HepG2 (cell line): ENCODE data around the gene GOT1. TPM values are rescaled to one million over a fixed set of nuclear protein-coding genes. Genes with fewer than 3 reads are reported as not detected.

Experiments used
- ARNTL ChIP-seq: sonication (generic); formaldehyde crosslinking; IDR thresholded peaks from 2 replicates; pipeline ENCODE4 v1.4.0; 2020; ENCODE audit warnings: mild to moderate bottlenecking, missing genetic modification reagents
- BCLAF1 ChIP-seq: fragments of 450-650 bp; IDR thresholded peaks from 2 replicates; pipeline ENCODE4 v1.6.1; 2017; ENCODE audit warnings: mild to moderate bottlenecking
- BRCA1 ChIP-seq: sonication (generic); formaldehyde crosslinking; IDR thresholded peaks from 2 replicates; pipeline ENCODE4 v1.4.0; 2020; ENCODE audit warnings: missing genetic modification reagents
- HOXA3 ChIP-seq: sonication (generic); formaldehyde crosslinking; IDR thresholded peaks from 2 replicates; pipeline ENCODE4 v1.5.0; 2020; ENCODE audit warnings: missing genetic modification reagents
- REST ChIP-seq, 2 experiments: IDR thresholded peaks; 2 replicates each; pipeline ENCODE4 v1.6.1; 2011 to 2012; ENCODE audit warnings: low read length in 2 of 2, borderline replicate concordance in 1 of 2, low read depth in 1 of 2, mild to moderate bottlenecking in 1 of 2, moderate library complexity in 1 of 2
- SALL1 ChIP-seq: sonication (generic); formaldehyde crosslinking; IDR thresholded peaks from 2 replicates; pipeline ENCODE4 v1.8.0; 2022; ENCODE audit warnings: mild to moderate bottlenecking, missing genetic modification reagents
- SATB2 ChIP-seq: sonication (generic); formaldehyde crosslinking; IDR thresholded peaks from 2 replicates; pipeline ENCODE4 v1.5.0; 2020; ENCODE audit warnings: missing genetic modification reagents
- SP2 ChIP-seq: sonication (generic); formaldehyde crosslinking; IDR thresholded peaks from 2 replicates; pipeline ENCODE4 v1.5.1; 2020; ENCODE audit warnings: mild to moderate bottlenecking, missing genetic modification reagents
- ZIK1 ChIP-seq: sonication (generic); formaldehyde crosslinking; IDR thresholded peaks from 2 replicates; pipeline ENCODE4 v1.5.0; 2020; ENCODE audit warnings: mild to moderate bottlenecking, low read depth, missing genetic modification reagents, borderline replicate concordance
- ZNF253 ChIP-seq: sonication (generic); formaldehyde crosslinking; IDR thresholded peaks from 2 replicates; pipeline ENCODE4 v1.8.0; 2022; ENCODE audit warnings: mild to moderate bottlenecking, missing genetic modification reagents, borderline replicate concordance
- ZNF30 ChIP-seq: sonication (generic); formaldehyde crosslinking; IDR thresholded peaks from 2 replicates; pipeline ENCODE4 v1.5.0; 2020; ENCODE audit warnings: mild to moderate bottlenecking, missing genetic modification reagents
- ZNF431 ChIP-seq: sonication (generic); formaldehyde crosslinking; IDR thresholded peaks from 2 replicates; pipeline ENCODE4 v1.9.0; 2022; ENCODE audit warnings: missing genetic modification reagents, low read depth, mild to moderate bottlenecking, borderline replicate concordance
- ZNF567 ChIP-seq: sonication (generic); formaldehyde crosslinking; IDR thresholded peaks from 2 replicates; pipeline ENCODE4 v1.8.1; 2023; ENCODE audit warnings: mild to moderate bottlenecking, missing genetic modification reagents, borderline replicate concordance
- polyA plus RNA-seq, 8 experiments: library from polyadenylated mRNA; depleted of rRNA in 3 of 8; stranded (reverse) in 7 of 8; unstranded in 1 of 8; fragments of >200 nt; fragmentation: Illumina TruSeq in 4 of 8; extraction: Trizol in 4 of 8; gene quantifications; 2 replicates each; pipeline versions ENCODE4 v1.2.1 to v1.2.3, GENCODE V29; 2011 to 2016; ENCODE audit warnings: low read depth in 4 of 8, missing spikeins in 1 of 8, mixed read lengths in 1 of 8; ENCODE audit not compliant: insufficient read depth in 1 of 8
- total RNA-seq, 5 experiments: library from RNA; depleted of rRNA; stranded (reverse); fragments of >200 nt; fragmentation: Illumina TruSeq; extraction: Trizol; gene quantifications; 2 replicates each; pipeline ENCODE4 v1.2.3, GENCODE V29; 2016; ENCODE audit warnings: low read depth in 1 of 5
- TF ChIP-seq, protein P1 (sequence below): sonication (generic); formaldehyde crosslinking; conservative IDR thresholded peaks from 2 replicates; pipeline ENCODE4 v1.4.0; 2020; ENCODE audit warnings: mild to moderate bottlenecking, missing genetic modification reagents, moderate library complexity
- TF ChIP-seq, protein P2 (sequence below): sonication (generic); formaldehyde crosslinking; IDR thresholded peaks from 2 replicates; pipeline ENCODE4 v1.4.0; 2020; ENCODE audit warnings: mild to moderate bottlenecking, missing genetic modification reagents
- TF ChIP-seq, protein P3 (sequence below): IDR thresholded peaks from 2 replicates; pipeline ENCODE4 v1.6.1; 2012; ENCODE audit warnings: low read length, improper control_type of control experiment

The GOT1 gene
- total and polyA plus RNA-seq, 2 of the 13 experiments (the other 11 are each of a cell fraction or from before 2014, with no cell fraction given), result 81.2 to 102 TPM

GRCh38 chr10:99421233-99421739 is 9.1 kb downstream of the GOT1 start (continued):
- TF ChIP-seq, protein P1, sequence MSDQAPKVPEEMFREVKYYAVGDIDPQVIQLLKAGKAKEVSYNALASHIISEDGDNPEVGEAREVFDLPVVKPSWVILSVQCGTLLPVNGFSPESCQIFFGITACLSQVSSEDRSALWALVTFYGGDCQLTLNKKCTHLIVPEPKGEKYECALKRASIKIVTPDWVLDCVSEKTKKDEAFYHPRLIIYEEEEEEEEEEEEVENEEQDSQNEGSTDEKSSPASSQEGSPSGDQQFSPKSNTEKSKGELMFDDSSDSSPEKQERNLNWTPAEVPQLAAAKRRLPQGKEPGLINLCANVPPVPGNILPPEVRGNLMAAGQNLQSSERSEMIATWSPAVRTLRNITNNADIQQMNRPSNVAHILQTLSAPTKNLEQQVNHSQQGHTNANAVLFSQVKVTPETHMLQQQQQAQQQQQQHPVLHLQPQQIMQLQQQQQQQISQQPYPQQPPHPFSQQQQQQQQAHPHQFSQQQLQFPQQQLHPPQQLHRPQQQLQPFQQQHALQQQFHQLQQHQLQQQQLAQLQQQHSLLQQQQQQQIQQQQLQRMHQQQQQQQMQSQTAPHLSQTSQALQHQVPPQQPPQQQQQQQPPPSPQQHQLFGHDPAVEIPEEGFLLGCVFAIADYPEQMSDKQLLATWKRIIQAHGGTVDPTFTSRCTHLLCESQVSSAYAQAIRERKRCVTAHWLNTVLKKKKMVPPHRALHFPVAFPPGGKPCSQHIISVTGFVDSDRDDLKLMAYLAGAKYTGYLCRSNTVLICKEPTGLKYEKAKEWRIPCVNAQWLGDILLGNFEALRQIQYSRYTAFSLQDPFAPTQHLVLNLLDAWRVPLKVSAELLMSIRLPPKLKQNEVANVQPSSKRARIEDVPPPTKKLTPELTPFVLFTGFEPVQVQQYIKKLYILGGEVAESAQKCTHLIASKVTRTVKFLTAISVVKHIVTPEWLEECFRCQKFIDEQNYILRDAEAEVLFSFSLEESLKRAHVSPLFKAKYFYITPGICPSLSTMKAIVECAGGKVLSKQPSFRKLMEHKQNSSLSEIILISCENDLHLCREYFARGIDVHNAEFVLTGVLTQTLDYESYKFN (CRISPR knock-in tag), result peak; percentile 97
- no peak for TF ChIP-seq SP2 (CRISPR knock-in tag)
- no peak for TF ChIP-seq ZNF253
- TF ChIP-seq, protein P2, sequence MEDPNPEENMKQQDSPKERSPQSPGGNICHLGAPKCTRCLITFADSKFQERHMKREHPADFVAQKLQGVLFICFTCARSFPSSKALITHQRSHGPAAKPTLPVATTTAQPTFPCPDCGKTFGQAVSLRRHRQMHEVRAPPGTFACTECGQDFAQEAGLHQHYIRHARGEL, result no peak
- TF ChIP-seq ZNF567 (CRISPR knock-in tag), result no peak
- TF ChIP-seq ZIK1 (CRISPR knock-in tag), result no peak
- peak; percentile 80 for TF ChIP-seq HOXA3
- TF ChIP-seq SATB2, result 0 out of 2 replicates have a peak, but pooled peaks have one; percentile 37
- peak; percentile 53; the same call in 1 of the 2 replicates for TF ChIP-seq ARNTL
- TF ChIP-seq BCLAF1, result no peak
- TF ChIP-seq ZNF431, result no peak
- TF ChIP-seq, protein P3, sequence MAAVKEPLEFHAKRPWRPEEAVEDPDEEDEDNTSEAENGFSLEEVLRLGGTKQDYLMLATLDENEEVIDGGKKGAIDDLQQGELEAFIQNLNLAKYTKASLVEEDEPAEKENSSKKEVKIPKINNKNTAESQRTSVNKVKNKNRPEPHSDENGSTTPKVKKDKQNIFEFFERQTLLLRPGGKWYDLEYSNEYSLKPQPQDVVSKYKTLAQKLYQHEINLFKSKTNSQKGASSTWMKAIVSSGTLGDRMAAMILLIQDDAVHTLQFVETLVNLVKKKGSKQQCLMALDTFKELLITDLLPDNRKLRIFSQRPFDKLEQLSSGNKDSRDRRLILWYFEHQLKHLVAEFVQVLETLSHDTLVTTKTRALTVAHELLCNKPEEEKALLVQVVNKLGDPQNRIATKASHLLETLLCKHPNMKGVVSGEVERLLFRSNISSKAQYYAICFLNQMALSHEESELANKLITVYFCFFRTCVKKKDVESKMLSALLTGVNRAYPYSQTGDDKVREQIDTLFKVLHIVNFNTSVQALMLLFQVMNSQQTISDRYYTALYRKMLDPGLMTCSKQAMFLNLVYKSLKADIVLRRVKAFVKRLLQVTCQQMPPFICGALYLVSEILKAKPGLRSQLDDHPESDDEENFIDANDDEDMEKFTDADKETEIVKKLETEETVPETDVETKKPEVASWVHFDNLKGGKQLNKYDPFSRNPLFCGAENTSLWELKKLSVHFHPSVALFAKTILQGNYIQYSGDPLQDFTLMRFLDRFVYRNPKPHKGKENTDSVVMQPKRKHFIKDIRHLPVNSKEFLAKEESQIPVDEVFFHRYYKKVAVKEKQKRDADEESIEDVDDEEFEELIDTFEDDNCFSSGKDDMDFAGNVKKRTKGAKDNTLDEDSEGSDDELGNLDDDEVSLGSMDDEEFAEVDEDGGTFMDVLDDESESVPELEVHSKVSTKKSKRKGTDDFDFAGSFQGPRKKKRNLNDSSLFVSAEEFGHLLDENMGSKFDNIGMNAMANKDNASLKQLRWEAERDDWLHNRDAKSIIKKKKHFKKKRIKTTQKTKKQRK, result no peak
- TF ChIP-seq BRCA1, result no peak
- TF ChIP-seq ZNF30 (CRISPR knock-in tag), result no peak
- peak; percentile 75 for TF ChIP-seq SALL1 (CRISPR knock-in tag)
- no peak for TF ChIP-seq REST (IDR thresholded peaks at IDR 0.05; ENCODE audit: borderline replicate concordance in 1 of 2, low read depth in 1 of 2, low read length in 2 of 2)
